Measurements from ENCODE around the gene SF3B6. TPM values are rescaled to one million over a fixed set of nuclear protein-coding genes. Genes with fewer than 3 reads are reported as not detected.
"Not testable (repeated sequence)": the region's sequence is repeated elsewhere in the genome, so short reads cannot be mapped to it uniquely, and the experiment has no call there.

The SF3B6 gene
- total RNA-seq, 4 donors from 2014 or later: 91.3 to 150 (median 125) TPM

- H3K27ac ChIP-seq: peak overlapping the region in 1 of 4 donors; percentile 29
- TF ChIP-seq POLR2A (IDR thresholded peaks at IDR 0.05): no peak
- no peak for TF ChIP-seq CTCF (IDR thresholded peaks at IDR 0.05)
These were observed 28.5 kb downstream of the SF3B6 start for GRCh38 chr2:24047703-24048033.

DNA sequence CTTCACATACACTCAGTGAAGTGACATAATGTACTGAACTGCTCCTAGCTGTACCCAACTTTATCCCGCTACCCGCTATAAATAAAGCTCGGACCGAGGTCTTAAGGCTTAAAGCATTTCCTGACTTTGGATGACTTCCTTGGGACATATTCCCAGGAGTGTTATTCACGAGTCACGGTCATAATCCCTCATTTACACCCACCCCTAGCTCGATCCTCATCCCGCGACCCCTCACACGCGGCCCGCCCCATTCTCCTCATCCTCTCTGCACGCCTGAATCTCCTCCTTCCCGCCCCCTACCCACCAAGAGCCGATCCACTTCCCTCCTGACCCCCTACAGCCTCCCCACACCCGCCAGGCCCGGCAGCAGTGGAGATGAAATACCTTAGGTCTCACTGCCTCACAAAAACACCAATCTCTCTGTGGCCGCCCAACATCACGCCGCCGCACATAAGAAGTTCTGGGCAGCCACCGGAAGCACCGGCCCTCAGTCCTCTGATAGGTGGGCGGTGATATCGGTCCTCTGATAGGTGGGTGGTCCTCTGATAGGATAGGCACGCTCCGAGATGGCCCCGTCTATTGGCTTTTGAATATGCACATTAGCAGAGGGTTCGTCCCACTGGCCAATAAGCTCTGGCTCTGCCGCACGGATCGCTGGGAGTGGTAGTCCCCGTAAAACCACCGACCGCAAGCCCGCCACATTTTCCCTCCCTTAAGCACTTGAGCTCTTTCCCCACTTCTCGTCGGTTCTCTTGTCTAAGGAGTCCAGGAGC lies 29.0 kb downstream of the SF3B6 start, which contains the start of gene WDCP:
TSS of gene WDCP (minus strand) at position 462 of the 773 bp plus-strand sequence. CDS start 7,897 bp downstream, outside the sequence.
- no peaks in the 10 kb centered on the region for H3K27me3 ChIP-seq
- H3K36me3 ChIP-seq: no peaks in the 10 kb centered on the region
- intact Hi-C loops (cut with DNase I): no loop called here
- peak within 1 kb of the TSS; percentile 53 to 82 (median 74) for H3K4me3 ChIP-seq
- H3K27ac ChIP-seq: peak within 1 kb of the TSS; percentile 61 to 84 (median 78)
- peak; percentile 95 for DNase-seq
- H3K9me3 ChIP-seq: no peaks in the 10 kb centered on the region
- WGBS, 2 donors: 1% methylated on average over 25 to 38 of the region's 38 CpGs
- H3K4me1 ChIP-seq: peaks cover 8 to 52% (median 11%) of the 10 kb centered on the region in 3 donors
- TF ChIP-seq POLR2A (IDR thresholded peaks at IDR 0.05) (peak in 2 of 4 donors; percentile 54 to 62), CTCF (IDR thresholded peaks at IDR 0.05) (peak in 1 of 6 experiments; percentile 15)

More at GRCh38 chr2:24047703-24048033, 28.5 kb downstream of the SF3B6 start:
- Histone ChIP-seq H3K4me1 (peaks cover 8 to 52% (median 11%) of the 10 kb centered on the region in 3 donors), H3K36me3 (no peaks in the 10 kb centered on the region), H3K9me3 (no peaks in the 10 kb centered on the region), H3K27me3 (no peaks in the 10 kb centered on the region), H3K4me3 (peak overlapping the region in 3 of 4 donors; percentile 67 to 82 (median 81))
- intact Hi-C loops (cut with DNase I): no loop called here
- no peak for DNase-seq
- 31 to 39% methylated on average over 3 to 8 of the region's 8 CpGs for WGBS, 2 donors

DNA sequence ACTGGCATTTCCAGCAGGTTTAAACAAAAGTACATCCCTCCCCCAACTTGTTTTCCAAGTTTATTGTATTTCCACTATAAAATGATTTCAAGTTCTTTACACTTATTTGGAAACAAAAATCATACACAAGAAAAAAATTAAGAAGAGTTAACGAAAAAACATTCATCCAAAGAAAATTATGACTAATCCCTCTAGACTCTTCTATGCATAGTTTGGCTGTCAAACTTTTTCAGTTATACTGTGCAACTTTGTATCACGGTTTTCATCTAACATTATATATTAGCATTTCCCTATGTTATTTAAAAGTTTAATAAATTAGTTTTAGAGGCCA lies 29.6 kb downstream of the SF3B6 start:
- Histone ChIP-seq H3K4me1 (peaks cover 8 to 52% (median 11%) of the 10 kb centered on the region in 3 donors), H3K36me3 (no peaks in the 10 kb centered on the region), H3K4me3 (peak overlapping the region; percentile 53 to 82 (median 74)), H3K9me3 (no peaks in the 10 kb centered on the region), H3K27ac (peak overlapping the region in 2 of 4 donors; percentile 84), H3K27me3 (no peaks in the 10 kb centered on the region)
- no peak for DNase-seq
- intact Hi-C loops (cut with DNase I): no loop called here
- 0 to 1% methylated on average over 2 of the region's 2 CpGs for whole genome bisulfite sequencing, 2 donors
- TF ChIP-seq POLR2A (IDR thresholded peaks at IDR 0.05) (no peak), CTCF (IDR thresholded peaks at IDR 0.05) (no peak)

DNA sequence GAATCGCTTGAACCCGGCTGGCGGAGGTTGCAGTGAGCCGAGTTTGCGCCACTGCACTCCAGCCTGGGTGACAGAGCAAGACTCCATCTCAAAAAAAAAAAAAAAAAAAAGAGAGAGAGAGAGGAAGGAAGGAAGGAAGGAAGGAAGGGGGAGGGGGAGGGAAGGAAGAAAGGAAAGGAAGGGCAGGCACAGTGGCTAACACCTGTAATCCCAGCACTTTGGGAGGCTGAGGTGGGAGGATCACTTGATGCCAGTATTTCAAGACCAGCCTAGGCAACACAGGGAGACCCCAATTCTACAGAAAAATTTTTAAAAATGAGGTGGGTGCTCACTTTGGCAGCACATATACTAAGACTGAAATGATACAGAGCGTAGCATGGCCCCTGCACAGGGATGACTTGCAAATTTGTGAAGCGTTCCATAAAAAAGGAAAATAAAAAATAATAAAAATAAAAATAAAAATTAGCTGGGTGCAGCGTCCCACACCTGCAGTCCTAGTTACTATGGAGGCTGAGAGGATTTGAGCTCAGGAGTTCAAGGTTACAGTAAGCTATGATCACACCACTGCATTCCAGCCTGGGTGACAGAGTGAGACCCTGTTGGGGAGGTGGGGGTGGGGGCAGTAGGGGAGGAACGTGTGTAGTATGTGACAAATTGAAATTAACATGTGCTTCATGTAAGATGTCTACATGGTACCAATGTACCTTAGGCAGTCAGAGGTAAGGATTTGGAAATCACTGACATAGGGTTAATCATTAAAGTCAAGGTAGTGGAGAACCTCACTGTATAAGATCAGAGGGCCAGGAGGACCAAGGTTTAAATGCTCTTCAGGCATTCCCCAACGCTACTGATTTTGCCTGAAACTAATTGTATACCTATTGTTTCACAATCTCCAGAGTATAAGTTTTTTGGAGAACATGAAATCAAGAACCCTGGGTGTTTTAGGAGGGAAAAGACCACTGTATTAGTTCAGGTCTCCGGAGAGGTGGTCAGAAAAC lies 30.3 kb downstream of the SF3B6 start:
- intact Hi-C loops (cut with DNase I): no loop called here
- H3K27me3 ChIP-seq: no peaks in the 10 kb centered on the region

DNA sequence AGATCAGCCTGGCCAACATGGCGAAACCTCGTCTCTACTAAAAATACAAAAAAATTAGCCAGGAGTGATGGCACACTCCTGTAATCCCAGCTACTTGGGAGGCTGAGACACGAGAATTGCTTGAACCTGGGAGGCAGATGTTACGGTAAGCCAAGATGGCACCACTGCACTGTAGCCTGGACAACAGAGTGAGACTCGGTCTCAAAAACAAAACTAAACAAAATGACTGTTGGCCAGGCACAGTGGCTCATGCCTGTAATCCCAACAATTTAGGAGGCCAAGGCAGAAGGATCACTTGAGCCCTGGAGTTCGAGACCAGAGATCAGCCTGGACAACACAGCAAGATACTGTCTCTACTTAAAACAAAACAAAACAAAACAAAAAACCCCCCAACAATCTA lies 33.0 kb downstream of the SF3B6 start:
- H3K9me3 ChIP-seq; H3K27me3 ChIP-seq; H3K4me3 ChIP-seq; DNase-seq; H3K27ac ChIP-seq; intact Hi-C loops (cut with DNase I): not testable (repeated sequence)
- 87 to 95% methylated on average over 6 of the region's 6 CpGs for WGBS, 2 donors
- peaks cover 2 to 28% (median 8%) of the 10 kb centered on the region in 3 donors for H3K4me1 ChIP-seq
- H3K36me3 ChIP-seq: peaks cover 0 to 18% (median 9%) of the 10 kb centered on the region in 3 donors

More for the DNA sequence above, 30.3 kb downstream of the SF3B6 start:
- H3K27ac ChIP-seq: no peak overlapping the region
- no peaks in the 10 kb centered on the region for H3K9me3 ChIP-seq
- DNase-seq: no peak
- TF ChIP-seq CTCF (IDR thresholded peaks at IDR 0.05) (no peak), POLR2A (IDR thresholded peaks at IDR 0.05) (no peak)
- H3K4me3 ChIP-seq: peak overlapping the region in 1 of 4 donors; percentile 67
- peaks cover 8 to 52% (median 11%) of the 10 kb centered on the region in 3 donors for H3K4me1 ChIP-seq
- H3K36me3 ChIP-seq: no peaks in the 10 kb centered on the region
- 76 to 82% methylated on average over 9 to 11 of the region's 11 CpGs for WGBS, 2 donors
